ENCODE data around the gene BHMT. TPM values are rescaled to one million over a fixed set of nuclear protein-coding genes. Genes with fewer than 3 reads are reported as not detected.

Gene BHMT
- total RNA-seq, 1 experiment from 2014 or later = 0.72 TPM

DNA sequence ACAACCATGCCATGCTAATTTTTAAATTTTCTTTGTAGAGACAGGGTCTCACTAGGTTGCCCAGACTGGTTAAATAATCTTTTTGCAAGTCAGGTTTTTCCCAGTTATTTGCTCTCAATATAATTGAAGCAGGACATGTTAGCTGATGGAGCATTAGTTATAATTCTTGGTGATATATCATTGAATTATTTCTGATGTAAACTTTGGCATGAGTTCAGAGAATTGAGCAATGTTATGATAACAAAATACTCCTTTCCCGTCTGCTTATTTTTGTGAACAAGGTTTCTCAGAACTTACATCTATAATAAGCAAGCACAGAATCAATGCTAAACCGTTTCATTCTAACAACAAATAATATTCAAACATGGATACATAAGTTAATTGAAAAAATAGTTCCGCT, 37.8 kb downstream of the BHMT start:
- DNase-seq = no peak
- Histone ChIP-seq H3K27me3 (ENCODE audit: insufficient read depth, low read length) (no peaks in the 10 kb centered on the region), H3K4me1 (ENCODE audit: insufficient read depth, low read length) (peaks cover 3% of the 10 kb centered on the region; the same call in 1 of the 2 replicates), H2BK15ac (ENCODE audit: low read depth, low read length) (no peak overlapping the region), H2BK20ac (ENCODE audit: low read depth, low read length, poor library complexity, severe bottlenecking) (no peak overlapping the region), H4K8ac (replicated peaks; ENCODE audit: insufficient read length, low read depth, low read length) (no peak overlapping the region), H3T11ph (ENCODE audit: low read length) (no peak overlapping the region), H3K27ac (ENCODE audit: insufficient read length, low read depth, low read length) (no peak overlapping the region), H2BK120ac (ENCODE audit: low read depth, low read length, poor library complexity, severe bottlenecking) (no peak overlapping the region), H3K23me2 (ENCODE audit: insufficient read length, low read depth, low read length, poor library complexity, severe bottlenecking) (no peaks in the 10 kb centered on the region), H3K56ac (ENCODE audit: insufficient read length, low read depth, low read length) (no peak overlapping the region), H2AFZ (ENCODE audit: low read length) (no peak overlapping the region), H2BK12ac (ENCODE audit: insufficient read length, low read depth, low read length) (no peak overlapping the region), H3K18ac (ENCODE audit: insufficient read length, low read depth, low read length) (no peak overlapping the region), H3K79me2 (ENCODE audit: insufficient read depth, low read length) (no peaks in the 10 kb centered on the region), H4K5ac (ENCODE audit: insufficient read length, low read depth, low read length) (no peak overlapping the region), H3K23ac (ENCODE audit: insufficient read length, low read depth, low read length) (no peak overlapping the region), H3K4ac (ENCODE audit: low read depth, low read length) (no peak overlapping the region), H4K20me1 (ENCODE audit: control insufficient read depth, insufficient read depth, insufficient read length) (no peaks in the 10 kb centered on the region), H3K9me3 (ENCODE audit: control insufficient read depth, low read depth, low read length) (no peaks in the 10 kb centered on the region), H2AK5ac (ENCODE audit: insufficient read length, low read length) (no peak overlapping the region), H2BK5ac (ENCODE audit: insufficient read length, low read length) (no peak overlapping the region), H3K9ac (ENCODE audit: extremely low read depth, insufficient read length, low read length) (no peak overlapping the region), H3K14ac (ENCODE audit: insufficient read depth, low read length) (no peak overlapping the region), H4K91ac (ENCODE audit: insufficient read length, low read depth, low read length) (no peak overlapping the region), H3K79me1 (ENCODE audit: insufficient read depth, low read depth, low read length, poor library complexity, severe bottlenecking) (no peaks in the 10 kb centered on the region), H3K4me2 (ENCODE audit: insufficient read depth, insufficient read length, low read length) (no peak overlapping the region)
- Mint-ChIP-seq H3K27ac (no peak overlapping the region), H3K36me3 (ENCODE audit: insufficient read depth in 1 of 3, low read depth in 3 of 3) (peaks cover 0 to 2% (median 0%) of the 10 kb centered on the region in 3 experiments; a peak in 1 of 7 replicates), H3K9me3 (no peaks in the 10 kb centered on the region), H3K4me1 (peaks cover 27 to 28% of the 10 kb centered on the region in 2 experiments), H3K27me3 (ENCODE audit: low read depth) (no peaks in the 10 kb centered on the region), H3K4me3 (no peak overlapping the region)
- TF ChIP-seq CTCF (conservative IDR thresholded peaks at IDR 0.05) = no peak
- WGBS (ENCODE audit: extremely low coverage, insufficient read length, low lambda C conversion rate) = no CpG with 5 or more reads among the region's 3 CpGs
